ENCODE data around the gene GPATCH4. TPM values are rescaled to one million over a fixed set of nuclear protein-coding genes. Genes with fewer than 3 reads are reported as not detected.

Gene GPATCH4
- 44.4 TPM for total RNA-seq (2021; ENCODE audit: unreplicated experiment)
- 39.2 TPM for polyA plus RNA-seq (2012; ENCODE audit: insufficient read length)
- Bru-seq, nascent RNA: percentile 94 among the genes with signal in this experiment
- BruChase-seq, experiment 1, labeled RNA remaining after a 2-hour chase: percentile 96 among the genes with signal in this experiment
- percentile 96 among the genes with signal in this experiment for BruChase-seq, experiment 2, labeled RNA remaining after a 6-hour chase
- long read RNA-seq, transcript GPATCH4-201 (8 exons, 1,972 nt): major isoform, 60 of 80 reads
- long read RNA-seq, partial matches to known transcripts: 5 of 80 reads
- long read RNA-seq, other reads (novel, unspliced or antisense): 15 of 80 reads

DNA sequence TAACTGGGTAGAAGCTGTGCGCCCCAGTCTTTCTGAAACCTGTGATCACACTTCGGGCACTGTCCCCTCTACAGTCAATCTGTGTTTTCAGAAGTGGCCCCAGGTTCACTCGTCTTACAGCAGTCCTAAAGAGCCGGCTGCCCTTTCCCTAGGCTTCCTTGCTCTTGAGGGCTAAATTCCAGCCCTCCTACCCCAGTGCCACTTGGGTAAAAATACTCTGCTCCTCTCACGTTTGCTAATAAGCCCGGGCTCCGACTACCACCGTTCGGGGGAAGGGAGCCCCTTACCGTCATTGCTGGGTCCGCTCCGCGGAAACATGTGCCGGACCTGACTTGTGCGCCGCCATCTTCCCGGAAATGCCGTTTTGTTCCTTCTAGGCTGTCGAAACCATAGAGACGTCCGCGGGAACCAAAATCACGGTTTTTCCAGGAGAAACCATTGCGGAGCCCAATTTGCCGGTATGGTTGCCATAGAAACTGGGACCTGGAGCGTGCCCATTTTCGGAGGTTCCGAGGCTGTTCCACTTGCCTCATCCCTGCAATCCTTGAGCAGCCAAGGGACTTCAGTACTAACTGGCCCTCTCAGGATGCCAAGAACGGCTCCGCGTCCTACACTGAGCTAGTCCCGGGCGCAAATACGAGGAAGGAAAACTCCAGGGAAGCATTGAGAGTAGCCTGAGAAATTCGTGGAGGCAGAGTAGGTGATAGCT lies at the start of gene GPATCH4:
Gene GPATCH4 (minus strand): TSS at position 358 of the 709 bp plus-strand sequence.
- Histone ChIP-seq H3K4me1 (ENCODE audit: control insufficient read depth, insufficient read depth, low read length) (peaks cover 5% of the 10 kb centered on the region), H3K4me3 (ENCODE audit: low read depth in 2 of 2, low read length in 2 of 2) (peak within 1 kb of the TSS; percentile 76 to 99), H3K36me3 (ENCODE audit: control insufficient read depth, insufficient read depth, low read length) (peaks cover 12% of the 10 kb centered on the region), H3K9me3 (ENCODE audit: control insufficient read depth, insufficient read depth, low read depth, low read length) (no peaks in the 10 kb centered on the region), H3K27me3 (ENCODE audit: control insufficient read depth, insufficient read depth, low read length) (no peaks in the 10 kb centered on the region), H3K27ac (ENCODE audit: low read length) (peak within 1 kb of the TSS; percentile 99)
- intact Hi-C loops (cut with micrococcal nuclease; ENCODE audit: unreplicated experiment) (loop anchor here (10.0 kb wide), 1 partner anchor 146 kb away; no protein-coding TSS in a partner anchor), in situ Hi-C loops (cut with HindIII; ENCODE audit: low pct_unique_long_range_greater_than_20kb, low sequenced_read_pairs) (no loop called here)
- POLR2A ChIA-PET: no interaction called here
- BruUV-seq (replicated peaks): no TSS peak
- ATAC-seq (peak; percentile 88), DNase-seq (ENCODE audit: low read depth, low spot score) (no peak)
- CTCF ChIA-PET: no interaction called here
- peak; percentile 80 for TF ChIP-seq POLR2AphosphoS5 (IDR thresholded peaks at IDR 0.05; ENCODE audit: low read depth, low read length)
- TF ChIP-seq TCF7L2 (IDR thresholded peaks at IDR 0.05; ENCODE audit: low read depth, low read length): 0 out of 2 replicates have a peak, but pooled peaks have one; percentile 20
- TF ChIP-seq, protein P1, sequence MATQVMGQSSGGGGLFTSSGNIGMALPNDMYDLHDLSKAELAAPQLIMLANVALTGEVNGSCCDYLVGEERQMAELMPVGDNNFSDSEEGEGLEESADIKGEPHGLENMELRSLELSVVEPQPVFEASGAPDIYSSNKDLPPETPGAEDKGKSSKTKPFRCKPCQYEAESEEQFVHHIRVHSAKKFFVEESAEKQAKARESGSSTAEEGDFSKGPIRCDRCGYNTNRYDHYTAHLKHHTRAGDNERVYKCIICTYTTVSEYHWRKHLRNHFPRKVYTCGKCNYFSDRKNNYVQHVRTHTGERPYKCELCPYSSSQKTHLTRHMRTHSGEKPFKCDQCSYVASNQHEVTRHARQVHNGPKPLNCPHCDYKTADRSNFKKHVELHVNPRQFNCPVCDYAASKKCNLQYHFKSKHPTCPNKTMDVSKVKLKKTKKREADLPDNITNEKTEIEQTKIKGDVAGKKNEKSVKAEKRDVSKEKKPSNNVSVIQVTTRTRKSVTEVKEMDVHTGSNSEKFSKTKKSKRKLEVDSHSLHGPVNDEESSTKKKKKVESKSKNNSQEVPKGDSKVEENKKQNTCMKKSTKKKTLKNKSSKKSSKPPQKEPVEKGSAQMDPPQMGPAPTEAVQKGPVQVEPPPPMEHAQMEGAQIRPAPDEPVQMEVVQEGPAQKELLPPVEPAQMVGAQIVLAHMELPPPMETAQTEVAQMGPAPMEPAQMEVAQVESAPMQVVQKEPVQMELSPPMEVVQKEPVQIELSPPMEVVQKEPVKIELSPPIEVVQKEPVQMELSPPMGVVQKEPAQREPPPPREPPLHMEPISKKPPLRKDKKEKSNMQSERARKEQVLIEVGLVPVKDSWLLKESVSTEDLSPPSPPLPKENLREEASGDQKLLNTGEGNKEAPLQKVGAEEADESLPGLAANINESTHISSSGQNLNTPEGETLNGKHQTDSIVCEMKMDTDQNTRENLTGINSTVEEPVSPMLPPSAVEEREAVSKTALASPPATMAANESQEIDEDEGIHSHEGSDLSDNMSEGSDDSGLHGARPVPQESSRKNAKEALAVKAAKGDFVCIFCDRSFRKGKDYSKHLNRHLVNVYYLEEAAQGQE (IDR thresholded peaks at IDR 0.05; ENCODE audit: insufficient read depth in 1 of 2, low read depth in 2 of 2, low read length in 1 of 2): no peak; a peak in 1 of 4 replicates
- TF ChIP-seq SIN3A (IDR thresholded peaks at IDR 0.05; ENCODE audit: borderline replicate concordance, insufficient read depth, low read depth, low read length): peak; percentile 78
- TF ChIP-seq, protein P2, sequence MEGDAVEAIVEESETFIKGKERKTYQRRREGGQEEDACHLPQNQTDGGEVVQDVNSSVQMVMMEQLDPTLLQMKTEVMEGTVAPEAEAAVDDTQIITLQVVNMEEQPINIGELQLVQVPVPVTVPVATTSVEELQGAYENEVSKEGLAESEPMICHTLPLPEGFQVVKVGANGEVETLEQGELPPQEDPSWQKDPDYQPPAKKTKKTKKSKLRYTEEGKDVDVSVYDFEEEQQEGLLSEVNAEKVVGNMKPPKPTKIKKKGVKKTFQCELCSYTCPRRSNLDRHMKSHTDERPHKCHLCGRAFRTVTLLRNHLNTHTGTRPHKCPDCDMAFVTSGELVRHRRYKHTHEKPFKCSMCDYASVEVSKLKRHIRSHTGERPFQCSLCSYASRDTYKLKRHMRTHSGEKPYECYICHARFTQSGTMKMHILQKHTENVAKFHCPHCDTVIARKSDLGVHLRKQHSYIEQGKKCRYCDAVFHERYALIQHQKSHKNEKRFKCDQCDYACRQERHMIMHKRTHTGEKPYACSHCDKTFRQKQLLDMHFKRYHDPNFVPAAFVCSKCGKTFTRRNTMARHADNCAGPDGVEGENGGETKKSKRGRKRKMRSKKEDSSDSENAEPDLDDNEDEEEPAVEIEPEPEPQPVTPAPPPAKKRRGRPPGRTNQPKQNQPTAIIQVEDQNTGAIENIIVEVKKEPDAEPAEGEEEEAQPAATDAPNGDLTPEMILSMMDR (IDR thresholded peaks at IDR 0.05): no peak

DNA sequence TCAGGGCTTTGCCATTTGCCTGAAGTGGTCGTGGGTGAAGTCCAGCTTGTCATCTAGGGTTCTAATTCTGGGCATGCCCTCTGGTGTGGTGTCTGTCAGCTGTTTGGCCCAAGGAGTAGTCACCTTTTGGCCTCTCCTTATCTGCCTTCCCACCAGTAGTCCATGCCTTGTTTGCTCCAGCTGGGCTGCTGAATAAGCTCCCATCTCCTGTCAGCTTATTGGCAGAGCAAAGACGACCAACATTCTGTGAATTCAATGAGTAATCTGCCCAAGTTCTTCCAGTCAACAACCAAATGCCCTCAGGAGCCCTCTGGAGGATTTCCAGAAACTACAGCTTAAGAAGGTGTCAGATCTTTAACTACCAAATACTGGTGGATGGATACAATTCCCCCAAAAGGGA lies 47.7 kb upstream of the GPATCH4 start:
- Histone ChIP-seq H3K4me3 (ENCODE audit: low read depth in 2 of 2, low read length in 2 of 2) (no peak overlapping the region), H3K4me1 (ENCODE audit: control insufficient read depth, insufficient read depth, low read length) (no peaks in the 10 kb centered on the region), H3K9me3 (ENCODE audit: control insufficient read depth, insufficient read depth, low read depth, low read length) (no peaks in the 10 kb centered on the region), H3K27ac (ENCODE audit: low read length) (no peak overlapping the region), H3K36me3 (ENCODE audit: control insufficient read depth, insufficient read depth, low read length) (no peaks in the 10 kb centered on the region), H3K27me3 (ENCODE audit: control insufficient read depth, insufficient read depth, low read length) (no peaks in the 10 kb centered on the region)
- DNase-seq (ENCODE audit: low read depth, low spot score): no peak
- ATAC-seq: no peak
- CTCF ChIA-PET: interaction anchor here (1.5 kb wide), 1 partner anchor 22 kb away, joined by 5 read pairs; no protein-coding TSS in a partner anchor
- in situ Hi-C loops (cut with HindIII; ENCODE audit: low pct_unique_long_range_greater_than_20kb, low sequenced_read_pairs) (no loop called here), intact Hi-C loops (cut with micrococcal nuclease; ENCODE audit: unreplicated experiment) (no loop called here)
- POLR2A ChIA-PET: no interaction called here
- no TSS peak for BruUV-seq (replicated peaks)
- TF ChIP-seq TCF7L2 (IDR thresholded peaks at IDR 0.05; ENCODE audit: low read depth, low read length): no peak
- no peak for TF ChIP-seq POLR2AphosphoS5 (IDR thresholded peaks at IDR 0.05; ENCODE audit: low read depth, low read length)
- TF ChIP-seq, protein P1 (IDR thresholded peaks at IDR 0.05; ENCODE audit: insufficient read depth in 1 of 2, low read depth in 2 of 2, low read length in 1 of 2): no peak

All from Panc1 (cell line).